HEK293T (cell line): ENCODE data around the gene ARHGAP23.

Experiments used
- BHLHE40 ChIP-seq: fragments of 450-650 bp; IDR thresholded peaks from 2 replicates; pipeline ENCODE4 v1.6.1; 2016; ENCODE audit warnings: mild to moderate bottlenecking, moderate library complexity, borderline replicate concordance
- CTBP1 ChIP-seq: fragments of 450-650 bp; IDR thresholded peaks from 2 replicates; pipeline ENCODE4 v1.6.1; 2016; ENCODE audit warnings: borderline replicate concordance
- FOXA1 ChIP-seq: fragments of 450-650 bp; IDR thresholded peaks from 2 replicates; pipeline ENCODE4 v1.6.1; 2016; ENCODE audit warnings: mild to moderate bottlenecking
- FOXM1 ChIP-seq: fragments of 450-650 bp; IDR thresholded peaks from 2 replicates; pipeline ENCODE4 v1.6.1; 2017; ENCODE audit warnings: mild to moderate bottlenecking, borderline replicate concordance
- HDGF ChIP-seq: fragments of 450-650 bp; IDR thresholded peaks from 2 replicates; pipeline ENCODE4 v1.6.1; 2017; ENCODE audit warnings: antibody characterized with exemption, borderline replicate concordance
- SP1 ChIP-seq: fragments of 450-650 bp; IDR thresholded peaks from 2 replicates; pipeline ENCODE4 v1.6.1; 2017
- SUZ12 ChIP-seq: fragments of 450-650 bp; IDR thresholded peaks from 2 replicates; pipeline ENCODE4 v1.6.1; 2016; ENCODE audit warnings: mild to moderate bottlenecking
- TARDBP ChIP-seq: fragments of 450-650 bp; IDR thresholded peaks from 2 replicates; pipeline ENCODE4 v1.6.1; 2016
- ZNF384 ChIP-seq: fragments of 450-650 bp; IDR thresholded peaks from 2 replicates; pipeline ENCODE4 v1.6.1; 2016
- TF ChIP-seq, protein P1 (sequence below): fragments of 450-650 bp; IDR thresholded peaks from 2 replicates; pipeline ENCODE4 v1.6.1; 2016

- TF ChIP-seq BHLHE40 (no peak), TARDBP (no peak), FOXM1 (no peak), SUZ12 (no peak), CTBP1 (no peak), ZNF384 (no peak), HDGF (no peak), SP1 (no peak), FOXA1 (no peak)
- TF ChIP-seq, protein P1, sequence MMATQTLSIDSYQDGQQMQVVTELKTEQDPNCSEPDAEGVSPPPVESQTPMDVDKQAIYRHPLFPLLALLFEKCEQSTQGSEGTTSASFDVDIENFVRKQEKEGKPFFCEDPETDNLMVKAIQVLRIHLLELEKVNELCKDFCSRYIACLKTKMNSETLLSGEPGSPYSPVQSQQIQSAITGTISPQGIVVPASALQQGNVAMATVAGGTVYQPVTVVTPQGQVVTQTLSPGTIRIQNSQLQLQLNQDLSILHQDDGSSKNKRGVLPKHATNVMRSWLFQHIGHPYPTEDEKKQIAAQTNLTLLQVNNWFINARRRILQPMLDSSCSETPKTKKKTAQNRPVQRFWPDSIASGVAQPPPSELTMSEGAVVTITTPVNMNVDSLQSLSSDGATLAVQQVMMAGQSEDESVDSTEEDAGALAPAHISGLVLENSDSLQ = no peak
Observed at GRCh38 chr17:38485146-38485468, 56.8 kb downstream of the ARHGAP23 start.
